HFF-Myc (cell line): Measurements from ENCODE around the gene FNBP1L.
"Not testable (repeated sequence)": the region's sequence is repeated elsewhere in the genome, so short reads cannot be mapped to it uniquely, and the experiment has no call there.

Experiments
- DNase-seq: peaks from one replicate; pipeline ENCODE4 v3.0.0-alpha.2; 2011; ENCODE audit warnings: low read depth; ENCODE audit errors: extremely low read depth
- H3K4me3 ChIP-seq: replicated peaks from 2 replicates; pipeline ENCODE4 v1.5.1; 2011; ENCODE audit warnings: low read depth, mild to moderate bottlenecking, control low read depth, low read length
- CTCF ChIP-seq: IDR thresholded peaks from 2 replicates; pipeline ENCODE4 v1.5.1; 2012; ENCODE audit warnings: mild to moderate bottlenecking, low read depth, low read length, control low read depth; ENCODE audit errors: missing control alignments

FNBP1L gene

DNA sequence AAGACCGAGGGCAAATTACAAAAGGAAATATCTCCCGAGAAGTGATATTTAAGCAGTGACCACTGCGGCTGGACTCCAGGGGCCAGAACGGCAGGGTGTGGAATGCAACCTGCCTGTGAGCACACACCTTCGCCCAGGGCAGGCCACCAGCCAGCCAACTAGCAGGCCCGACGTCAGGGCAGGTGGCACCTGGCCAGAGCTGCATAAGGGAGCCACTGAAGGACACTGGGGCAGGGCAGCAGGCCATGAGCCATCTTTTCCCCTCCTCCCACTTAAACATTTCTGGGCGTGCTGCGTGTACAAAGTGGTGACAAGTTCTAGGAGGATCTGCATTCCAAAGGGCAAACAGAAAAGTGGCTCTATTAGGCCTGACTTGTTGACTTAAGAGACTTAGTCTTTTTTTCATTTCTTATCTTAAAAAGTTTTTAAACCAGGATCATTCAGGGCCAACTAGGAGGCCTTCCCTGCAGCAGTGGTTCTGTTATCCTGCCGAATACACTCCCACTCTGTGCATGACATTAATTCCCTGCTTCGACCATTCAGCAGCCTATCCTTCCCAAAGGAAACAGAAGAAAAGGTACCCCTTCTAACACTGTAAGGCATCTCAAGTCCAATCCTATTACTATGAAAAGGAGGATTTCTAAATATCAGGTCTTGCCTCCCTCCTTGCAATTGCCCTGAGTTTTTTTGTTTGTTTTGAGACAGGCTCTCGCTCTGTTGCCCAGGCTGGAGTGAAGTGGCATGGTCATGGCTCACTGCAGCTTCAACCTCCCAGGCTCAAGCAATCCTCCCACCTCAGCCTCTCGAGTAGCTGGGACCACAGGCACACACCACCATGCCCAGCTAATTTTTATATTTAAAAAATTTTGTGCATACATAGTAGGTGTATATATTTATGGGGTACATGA is 137.4 kb downstream of the FNBP1L start:
- DNase-seq, result no peak
- no peak for TF ChIP-seq CTCF
- no peak overlapping the region for H3K4me3 ChIP-seq

DNA sequence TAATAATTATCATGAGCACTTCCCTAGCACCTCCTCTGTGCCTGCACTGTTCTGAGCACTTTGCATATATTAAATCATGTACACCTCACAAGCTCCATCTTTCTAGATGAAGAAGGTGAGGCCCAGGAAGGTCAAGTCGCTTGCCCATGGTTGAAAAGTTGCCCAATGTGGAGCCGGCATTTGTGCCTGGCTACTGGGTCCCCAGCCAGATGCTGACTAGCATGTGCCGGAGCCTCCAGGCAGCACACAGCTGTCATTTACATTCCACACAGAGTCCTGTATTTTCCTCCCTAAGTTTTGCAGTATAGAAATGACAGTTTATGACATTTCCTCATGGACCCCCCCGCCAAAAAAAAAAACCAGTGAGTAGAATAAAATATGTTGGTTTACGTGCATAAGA is 139.4 kb downstream of the FNBP1L start:
- no peak overlapping the region for H3K4me3 ChIP-seq
- DNase-seq, result no peak
- no peak for TF ChIP-seq CTCF

DNA sequence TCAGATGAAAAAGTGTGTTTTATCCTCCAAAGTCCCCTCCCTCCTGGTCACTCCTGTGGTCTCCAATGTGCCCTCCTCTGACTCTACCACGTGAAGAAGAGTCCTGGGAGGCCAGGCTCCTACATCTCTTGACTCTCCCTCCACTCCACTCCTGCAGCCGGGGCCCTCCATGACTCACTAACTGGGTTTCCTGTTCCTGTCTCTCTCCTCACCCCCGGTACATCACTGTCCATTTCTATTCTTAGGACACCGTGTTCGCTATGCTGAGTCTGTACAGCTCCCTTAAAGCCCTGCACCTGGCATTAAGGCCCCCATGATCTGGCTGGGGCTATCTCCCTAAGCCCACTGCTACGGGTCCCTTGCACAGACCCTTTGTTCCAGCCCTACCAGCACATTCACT is 140.3 kb downstream of the FNBP1L start:
- no peak for TF ChIP-seq CTCF
- no peak for DNase-seq
- no peak overlapping the region for H3K4me3 ChIP-seq

GRCh38 chr1:93588955-93589354 is 141.0 kb downstream of the FNBP1L start:
- DNase-seq, result no peak
- TF ChIP-seq CTCF, result no peak
- no peak overlapping the region for H3K4me3 ChIP-seq

DNA sequence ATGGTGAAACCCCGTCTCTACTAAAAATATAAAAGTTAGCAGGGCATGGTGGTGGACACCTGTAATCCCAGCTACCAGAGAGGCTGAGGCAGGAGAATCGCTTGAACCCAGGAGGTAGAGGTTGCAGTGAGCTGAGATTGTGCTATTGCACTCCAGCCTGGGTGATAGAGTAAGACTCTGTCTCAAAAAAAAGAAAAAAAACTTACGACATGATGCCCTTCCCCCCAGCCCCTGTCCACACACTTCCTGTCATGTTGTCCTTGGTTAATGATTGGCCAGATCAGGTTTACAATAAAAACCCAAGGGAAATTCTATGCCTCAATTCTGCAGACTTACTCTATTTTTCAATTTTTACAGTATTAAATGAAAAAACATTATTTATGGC is 143.4 kb downstream of the FNBP1L start:
- not testable (repeated sequence) for DNase-seq

GRCh38 chr1:93591676-93592550 is 144.0 kb downstream of the FNBP1L start:
- no peak for DNase-seq
- no peak overlapping the region for H3K4me3 ChIP-seq
- TF ChIP-seq CTCF, result no peak

More for the DNA sequence above, 143.4 kb downstream of the FNBP1L start:
- not testable (repeated sequence) for H3K4me3 ChIP-seq

DNA sequence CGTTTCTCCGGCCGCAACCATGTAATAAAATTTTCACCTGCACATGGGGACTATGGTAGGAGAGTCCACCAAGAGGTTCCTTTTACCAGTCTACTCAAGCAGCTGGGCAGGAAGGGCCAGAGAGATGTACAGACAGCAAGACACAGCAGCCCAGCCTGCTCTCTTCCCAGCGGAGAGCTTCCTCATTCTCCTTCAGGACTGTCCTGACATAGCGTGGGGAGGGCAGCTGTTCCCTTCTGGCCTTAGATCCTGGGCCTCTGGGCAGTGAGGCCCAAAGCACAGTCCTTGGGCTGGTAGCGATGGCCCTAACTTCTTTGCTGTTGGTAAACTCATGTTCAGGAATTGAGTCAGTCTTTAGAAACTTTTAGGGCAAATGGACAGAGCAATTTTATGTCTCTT is 144.6 kb downstream of the FNBP1L start:
- no peak for DNase-seq
- no peak overlapping the region for H3K4me3 ChIP-seq
- no peak for TF ChIP-seq CTCF
